Stimulated activated CD8-positive, alpha-beta memory T cell treated with anti-CD3 and anti-CD28 coated beads, Interleukin-12 subunit alpha, Interleukin-12 subunit beta, amount 100 ng/mL, for 24 hours (primary cell): ENCODE data around the gene CREM.

Source experiments
- DNase-seq: peaks from one replicate; pipeline ENCODE4 v3.0.0-alpha.2; 2020; ENCODE audit errors: extremely low read depth

Gene CREM

GRCh38 chr10:35219891-35220890 lies 93.5 kb downstream of the CREM start:
- no peak for DNase-seq

- no peak for DNase-seq
Measured at GRCh38 chr10:35223016-35223415, 96.4 kb downstream of the CREM start.

GRCh38 chr10:35224045-35224740 lies 97.5 kb downstream of the CREM start:
- no peak for DNase-seq

GRCh38 chr10:35225204-35225603 lies 98.6 kb downstream of the CREM start:
- DNase-seq: no peak

- DNase-seq: no peak
Measured at GRCh38 chr10:35226507-35226906, 99.9 kb downstream of the CREM start.

- no peak for DNase-seq
Measured at GRCh38 chr10:35228058-35228457, 101.4 kb downstream of the CREM start.

GRCh38 chr10:35231646-35232045 lies 105.0 kb downstream of the CREM start:
- DNase-seq: no peak

GRCh38 chr10:35232527-35232926 lies 105.9 kb downstream of the CREM start:
- DNase-seq: no peak

- no peak for DNase-seq
Measured at GRCh38 chr10:35234073-35234472, 107.4 kb downstream of the CREM start.

- DNase-seq: no peak
Measured at GRCh38 chr10:35236739-35237138, 110.1 kb downstream of the CREM start.

- no peak for DNase-seq
Measured at GRCh38 chr10:35237766-35238512, 111.3 kb downstream of the CREM start.

- DNase-seq: no peak
Measured at GRCh38 chr10:35244549-35244948, 117.9 kb downstream of the CREM start.

- DNase-seq: no peak
Measured at GRCh38 chr10:35246770-35247343, 120.2 kb downstream of the CREM start.

GRCh38 chr10:35251373-35252100 lies 124.9 kb downstream of the CREM start:
- no peak for DNase-seq

GRCh38 chr10:35257057-35257983 lies 130.7 kb downstream of the CREM start:
- no peak for DNase-seq

GRCh38 chr10:35259769-35260397 lies 133.2 kb downstream of the CREM start:
- no peak for DNase-seq

GRCh38 chr10:35262436-35262835 lies 135.8 kb downstream of the CREM start:
- DNase-seq: no peak
